H9 (cell line): ENCODE data around the gene HK2. TPM values are rescaled to one million over a fixed set of nuclear protein-coding genes. Genes with fewer than 3 reads are reported as not detected.

Source experiments
- DNase-seq: peaks from one replicate; pipeline ENCODE4 v3.0.0-alpha.2; 2017
- H2AFZ ChIP-seq: one replicate; pipeline ENCODE4 v1.6.1; 2013; ENCODE audit warnings: mild to moderate bottlenecking, low read length, control low read depth, moderate library complexity
- H2AK5ac ChIP-seq: 2 replicates; pipeline ENCODE4 v1.6.1; 2013; ENCODE audit warnings: low read length, control low read depth, mixed read lengths; ENCODE audit not compliant: insufficient read length
- H2BK120ac ChIP-seq: one replicate; pipeline ENCODE4 v1.6.1; 2013; ENCODE audit warnings: low read depth, mild to moderate bottlenecking, low read length, control low read depth, inconsistent platforms; ENCODE audit not compliant: poor library complexity, severe bottlenecking
- H2BK12ac ChIP-seq: 2 replicates; pipeline ENCODE4 v1.6.1; 2013; ENCODE audit warnings: low read length, control low read depth, mixed read lengths, low read depth; ENCODE audit not compliant: insufficient read length
- H2BK15ac ChIP-seq: 2 replicates; pipeline ENCODE4 v1.6.1; 2013; ENCODE audit warnings: low read depth, low read length, control low read depth
- H2BK20ac ChIP-seq: one replicate; pipeline ENCODE4 v1.6.1; 2013; ENCODE audit warnings: low read depth, mild to moderate bottlenecking, low read length, control low read depth, inconsistent platforms; ENCODE audit not compliant: poor library complexity, severe bottlenecking
- H2BK5ac ChIP-seq: 2 replicates; pipeline ENCODE4 v1.6.1; 2013; ENCODE audit warnings: low read length, control low read depth, mixed read lengths; ENCODE audit not compliant: insufficient read length
- H3K14ac ChIP-seq: 2 replicates; pipeline ENCODE4 v1.6.1; 2013; ENCODE audit warnings: low read length, control low read depth; ENCODE audit not compliant: insufficient read depth
- H3K18ac ChIP-seq: 2 replicates; pipeline ENCODE4 v1.6.1; 2013; ENCODE audit warnings: low read depth, mild to moderate bottlenecking, mixed read lengths, low read length, control low read depth; ENCODE audit not compliant: insufficient read length
- H3K23ac ChIP-seq: 2 replicates; pipeline ENCODE4 v1.6.1; 2013; ENCODE audit warnings: low read length, control low read depth, mixed read lengths, low read depth; ENCODE audit not compliant: insufficient read length
- H3K23me2 ChIP-seq: 2 replicates; pipeline ENCODE4 v1.6.1; 2013; ENCODE audit warnings: low read depth, mild to moderate bottlenecking, mixed read lengths, low read length, control low read depth; ENCODE audit not compliant: insufficient read length, poor library complexity, severe bottlenecking
- H3K27ac ChIP-seq: 2 replicates; pipeline ENCODE4 v1.5.1; 2013; ENCODE audit warnings: low read length, control low read depth, mixed read lengths, low read depth; ENCODE audit not compliant: insufficient read length
- H3K27me3 ChIP-seq: 2 replicates; pipeline ENCODE4 v1.6.1; 2013; ENCODE audit warnings: low read length, control low read depth, inconsistent platforms; ENCODE audit not compliant: insufficient read depth
- H3K4ac ChIP-seq: 2 replicates; pipeline ENCODE4 v1.6.1; 2013; ENCODE audit warnings: low read depth, mild to moderate bottlenecking, control low read depth, inconsistent platforms, low read length, moderate library complexity
- H3K4me1 ChIP-seq: 2 replicates; pipeline ENCODE4 v1.6.1; 2013; ENCODE audit warnings: low read length, control low read depth, inconsistent platforms; ENCODE audit not compliant: insufficient read depth
- H3K4me2 ChIP-seq: 2 replicates; pipeline ENCODE4 v1.6.1; 2013; ENCODE audit warnings: low read length, control low read depth, mixed read lengths; ENCODE audit not compliant: insufficient read length, insufficient read depth
- H3K56ac ChIP-seq: 2 replicates; pipeline ENCODE4 v1.6.1; 2013; ENCODE audit warnings: low read depth, mild to moderate bottlenecking, mixed read lengths, low read length, control low read depth; ENCODE audit not compliant: insufficient read length
- H3K79me1 ChIP-seq: 2 replicates; pipeline ENCODE4 v1.6.1; 2013; ENCODE audit warnings: low read depth, mild to moderate bottlenecking, moderate library complexity, low read length, control low read depth, inconsistent platforms; ENCODE audit not compliant: insufficient read depth, poor library complexity, severe bottlenecking
- H3K79me2 ChIP-seq: 2 replicates; pipeline ENCODE4 v1.6.1; 2013; ENCODE audit warnings: low read length, control low read depth, inconsistent platforms; ENCODE audit not compliant: insufficient read depth
- H3K9ac ChIP-seq: 2 replicates; pipeline ENCODE4 v1.6.1; 2013; ENCODE audit warnings: low read length, control low read depth, mixed read lengths; ENCODE audit not compliant: insufficient read length; ENCODE audit errors: extremely low read depth
- H3K9me3 ChIP-seq: one replicate; pipeline ENCODE4 v1.6.1; 2013; ENCODE audit warnings: low read depth, low read length, inconsistent platforms; ENCODE audit not compliant: control insufficient read depth
- H3T11ph ChIP-seq: one replicate; pipeline ENCODE4 v1.6.1; 2013; ENCODE audit warnings: mild to moderate bottlenecking, low read length, control low read depth, inconsistent platforms
- H4K20me1 ChIP-seq: one replicate; pipeline ENCODE4 v1.6.1; 2013; ENCODE audit not compliant: control insufficient read depth, insufficient read length, insufficient read depth
- H4K5ac ChIP-seq: 2 replicates; pipeline ENCODE4 v1.6.1; 2013; ENCODE audit warnings: low read depth, mild to moderate bottlenecking, mixed read lengths, low read length, control low read depth; ENCODE audit not compliant: insufficient read length
- H4K8ac ChIP-seq: replicated peaks from 2 replicates; pipeline ENCODE4 v1.6.1; 2013; ENCODE audit warnings: low read length, control low read depth, mixed read lengths, low read depth; ENCODE audit not compliant: insufficient read length
- H4K91ac ChIP-seq: 2 replicates; pipeline ENCODE4 v1.6.1; 2013; ENCODE audit warnings: low read depth, mild to moderate bottlenecking, moderate library complexity, mixed read lengths, low read length, control low read depth; ENCODE audit not compliant: insufficient read length
- H3K27ac Mint-ChIP-seq, 3 experiments: 2 replicates in 2 of 3; 3 replicates in 1 of 3; pipeline ENCODE4 v1.8.0; 2020 to 2021; ENCODE audit warnings: mixed read lengths in 3 of 3, mild to moderate bottlenecking in 1 of 3, moderate library complexity in 1 of 3
- H3K27me3 Mint-ChIP-seq: 2 replicates; pipeline ENCODE4 v1.8.0; 2021; ENCODE audit warnings: low read depth, mild to moderate bottlenecking, moderate library complexity, mixed read lengths
- H3K36me3 Mint-ChIP-seq, 3 experiments: 2 replicates in 2 of 3; 3 replicates in 1 of 3; pipeline ENCODE4 v1.8.0; 2020 to 2021; ENCODE audit warnings: low read depth in 3 of 3, mixed read lengths in 3 of 3; ENCODE audit not compliant: insufficient read depth in 1 of 3
- H3K4me1 Mint-ChIP-seq, 2 experiments: 2 replicates each; pipeline ENCODE4 v1.8.0; 2020; ENCODE audit warnings: mixed read lengths in 2 of 2
- H3K4me3 Mint-ChIP-seq, 2 experiments: 2 replicates in 1 of 2; 3 replicates in 1 of 2; pipeline ENCODE4 v1.8.0; 2020 to 2021; ENCODE audit warnings: mild to moderate bottlenecking in 2 of 2, mixed read lengths in 2 of 2, moderate library complexity in 1 of 2
- H3K9me3 Mint-ChIP-seq, 2 experiments: 2 replicates in 1 of 2; 3 replicates in 1 of 2; pipeline ENCODE4 v1.8.0; 2020; ENCODE audit warnings: mild to moderate bottlenecking in 2 of 2, mixed read lengths in 2 of 2, moderate library complexity in 1 of 2
- CTCF ChIP-seq: fragments of 200-600 bp; sonication (generic); conservative IDR thresholded peaks from 3 replicates; pipeline ENCODE4 v1.8.0; 2021; ENCODE audit warnings: antibody characterized with exemption, mild to moderate bottlenecking
- WGBS: extraction: QIAGEN DNeasy Blood & Tissue Kit; methylation state at CpG from one replicate; pipeline ENCODE4 v1.1.7; 2013; ENCODE audit warnings: missing lambda C conversion rate, low lambda C conversion rate, mixed read lengths; ENCODE audit not compliant: insufficient read length; ENCODE audit errors: extremely low coverage; 5-methylcytosine and 5-hydroxymethylcytosine counted together
- total RNA-seq: library from RNA; stranded (reverse); gene quantifications from 2 replicates; pipeline ENCODE4 v1.2.1, GENCODE V29; 2021

HK2 gene
- total RNA-seq, 1 experiment from 2014 or later = 54.3 TPM

- no peak overlapping the region for H2BK12ac ChIP-seq
- no peak overlapping the region for H3K9ac ChIP-seq
- no peaks in the 10 kb centered on the region for H3K23me2 ChIP-seq
- H2BK20ac ChIP-seq = no peak overlapping the region
- Mint-ChIP-seq H3K9me3 (no peaks in the 10 kb centered on the region), H3K4me3 (no peak overlapping the region), H3K27me3 (no peaks in the 10 kb centered on the region), H3K4me1 (peaks cover 15 to 25% of the 10 kb centered on the region in 2 experiments), H3K27ac (no peak overlapping the region), H3K36me3 (peaks cover 55 to 91% (median 76%) of the 10 kb centered on the region in 3 experiments)
- no peak overlapping the region for H2BK5ac ChIP-seq
- H3K23ac ChIP-seq = no peak overlapping the region
- H2AFZ ChIP-seq = no peak overlapping the region
- no peak overlapping the region for H2BK15ac ChIP-seq
- no peaks in the 10 kb centered on the region for H3K9me3 ChIP-seq
- H3K18ac ChIP-seq = no peak overlapping the region
- no peak overlapping the region for H3K4me2 ChIP-seq
- peaks cover under 1% of the 10 kb centered on the region; the same call in 1 of the 2 replicates for H3K79me2 ChIP-seq
- H3K27me3 ChIP-seq = no peaks in the 10 kb centered on the region
- no peak overlapping the region for H2BK120ac ChIP-seq
- WGBS = no CpG with 5 or more reads among the region's 4 CpGs
- no peak overlapping the region for H4K8ac ChIP-seq
- H3K56ac ChIP-seq = no peak overlapping the region
- H3K79me1 ChIP-seq = peaks cover 8% of the 10 kb centered on the region
- no peak for TF ChIP-seq CTCF
- H3K4ac ChIP-seq = no peak overlapping the region
- no peak overlapping the region for H2AK5ac ChIP-seq
- H4K91ac ChIP-seq = no peak overlapping the region
- no peak overlapping the region for H3K27ac ChIP-seq
- H3K14ac ChIP-seq = no peak overlapping the region
- no peak overlapping the region for H4K5ac ChIP-seq
- no peaks in the 10 kb centered on the region for H4K20me1 ChIP-seq
- no peak overlapping the region for H3T11ph ChIP-seq
- DNase-seq = no peak
- no peaks in the 10 kb centered on the region; the same call in 1 of the 2 replicates for H3K4me1 ChIP-seq
Observed at GRCh38 chr2:74870951-74871350, 37.0 kb downstream of the HK2 start.
